ENCODE measurements around the gene UBE2E3.
"Not testable (repeated sequence)": the region's sequence is repeated elsewhere in the genome, so short reads cannot be mapped to it uniquely, and the experiment has no call there.

UBE2E3 gene

DNA sequence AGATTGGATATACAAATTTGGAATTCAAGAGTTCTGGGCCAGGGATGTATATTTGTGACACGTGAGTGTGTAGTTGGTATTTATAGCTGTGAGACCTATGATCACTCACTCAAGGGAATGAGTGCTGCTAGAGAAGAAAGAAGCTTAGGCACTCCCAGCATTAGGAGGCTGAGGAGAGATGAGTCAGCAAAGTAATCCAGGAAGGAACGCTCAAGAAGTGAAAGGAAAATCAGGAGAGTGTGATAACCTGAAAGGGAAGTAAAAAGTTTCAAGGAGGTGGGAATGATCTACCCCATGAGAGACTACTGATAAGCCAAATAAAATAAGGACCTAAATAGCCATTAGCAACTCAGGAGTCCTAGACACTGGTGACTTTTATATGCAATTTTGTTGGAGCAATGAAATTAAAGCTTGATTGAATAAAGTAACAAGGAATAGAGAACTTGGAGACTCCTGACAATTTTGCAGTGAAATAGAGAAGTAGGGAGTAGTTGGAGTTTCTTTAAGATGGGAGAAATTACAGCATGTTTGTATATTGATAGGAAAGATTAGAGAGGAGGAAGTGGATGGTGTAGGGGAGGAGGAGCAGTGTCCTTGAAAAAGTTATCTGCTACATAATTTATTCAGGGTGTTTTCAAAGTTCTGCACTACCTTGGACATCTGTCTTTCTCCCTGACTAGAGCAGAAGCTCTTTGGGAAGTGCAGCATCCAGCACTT, 89.9 kb downstream of the UBE2E3 start:
- Histone ChIP-seq H3K36me3 (ENCODE audit: control insufficient read depth in 1 of 2, insufficient read depth in 2 of 2, low read length in 2 of 2) (no peaks in the 10 kb centered on the region), H3K27me3 (ENCODE audit: control insufficient read depth in 1 of 2, insufficient read depth in 2 of 2, low read length in 2 of 2) (no peaks in the 10 kb centered on the region), H3K9ac (ENCODE audit: low read depth in 1 of 2, low read length in 2 of 2) (no peak overlapping the region), H3K27ac (ENCODE audit: low read depth, low read length) (no peak overlapping the region), H3K4me3 (ENCODE audit: low read depth in 1 of 2, low read length in 2 of 2) (no peak overlapping the region), H3K9me3 (ENCODE audit: control insufficient read depth in 1 of 2, low read length in 2 of 2) (no peaks in the 10 kb centered on the region), H3K4me1 (ENCODE audit: control insufficient read depth in 1 of 2, insufficient read depth in 2 of 2, low read length in 2 of 2) (peaks cover 0 to 20% of the 10 kb centered on the region in 2 donors)

DNA sequence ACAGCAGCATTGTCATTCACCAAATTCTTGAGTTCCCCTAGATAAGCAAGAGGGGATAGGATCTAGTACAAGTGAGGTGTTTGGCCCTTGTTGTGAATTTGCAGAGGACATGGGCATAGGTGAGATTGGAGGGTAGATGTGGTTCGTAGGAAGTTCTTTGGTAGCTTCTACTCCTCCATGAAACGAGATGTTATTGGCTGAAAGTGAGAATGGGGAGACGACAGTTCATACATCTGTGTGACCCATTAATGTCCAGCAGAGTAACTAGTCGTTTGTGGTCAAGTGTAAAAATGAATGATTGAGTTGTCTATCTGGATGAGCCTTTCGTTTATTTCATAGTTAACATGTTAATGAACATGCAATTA, 90.4 kb downstream of the UBE2E3 start:
- Histone ChIP-seq H3K9me3 (ENCODE audit: control insufficient read depth in 1 of 2, low read length in 2 of 2) (no peaks in the 10 kb centered on the region), H3K4me1 (ENCODE audit: control insufficient read depth in 1 of 2, insufficient read depth in 2 of 2, low read length in 2 of 2) (peaks cover 0 to 20% of the 10 kb centered on the region in 2 donors), H3K27ac (ENCODE audit: low read depth, low read length) (no peak overlapping the region), H3K36me3 (ENCODE audit: control insufficient read depth in 1 of 2, insufficient read depth in 2 of 2, low read length in 2 of 2) (no peaks in the 10 kb centered on the region), H3K27me3 (ENCODE audit: control insufficient read depth in 1 of 2, insufficient read depth in 2 of 2, low read length in 2 of 2) (no peaks in the 10 kb centered on the region), H3K9ac (ENCODE audit: low read depth in 1 of 2, low read length in 2 of 2) (no peak overlapping the region), H3K4me3 (ENCODE audit: low read depth in 1 of 2, low read length in 2 of 2) (no peak overlapping the region)

DNA sequence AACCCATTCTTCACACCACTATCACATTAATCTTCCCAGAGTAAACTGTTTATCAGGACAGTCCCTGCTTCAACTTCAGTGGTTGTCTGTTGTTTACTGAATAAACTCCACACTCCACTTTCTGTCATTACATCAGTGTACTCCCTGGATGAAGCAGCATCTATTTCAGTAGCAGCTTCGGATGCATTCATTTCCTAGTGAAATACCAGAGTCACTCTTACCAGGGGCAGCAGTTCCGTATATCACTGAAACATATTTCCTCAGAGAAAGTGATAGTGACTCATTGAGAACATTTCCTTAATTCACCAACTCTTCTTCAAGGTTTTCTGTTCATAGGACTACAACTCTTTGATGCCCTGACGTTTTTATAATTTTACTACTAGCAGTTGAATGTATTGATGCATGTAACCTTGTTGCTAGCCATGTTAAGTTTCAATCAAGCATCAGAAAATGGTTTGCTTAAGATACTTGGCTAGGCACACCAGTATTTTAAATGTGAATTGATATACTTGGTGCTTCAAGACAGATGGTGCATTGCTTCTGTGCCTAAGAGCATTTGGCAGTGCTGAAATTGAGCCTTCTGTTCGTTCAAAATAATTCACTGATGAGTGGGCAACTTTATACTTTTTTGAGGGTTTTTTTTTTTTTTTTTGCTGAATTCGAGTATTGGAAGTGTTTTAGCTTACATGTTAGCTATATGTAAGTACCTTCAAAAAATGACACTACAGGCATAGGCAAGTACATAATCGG, 92.3 kb downstream of the UBE2E3 start:
- no peak overlapping the region for H3K27ac ChIP-seq (ENCODE audit: low read depth, low read length)
- no peaks in the 10 kb centered on the region for H3K36me3 ChIP-seq (ENCODE audit: control insufficient read depth in 1 of 2, insufficient read depth in 2 of 2, low read length in 2 of 2)
- H3K9ac ChIP-seq (ENCODE audit: low read depth in 1 of 2, low read length in 2 of 2) = no peak overlapping the region
- no peaks in the 10 kb centered on the region for H3K9me3 ChIP-seq (ENCODE audit: control insufficient read depth in 1 of 2, low read length in 2 of 2)
- H3K4me3 ChIP-seq (ENCODE audit: low read depth in 1 of 2, low read length in 2 of 2) = no peak overlapping the region
- H3K4me1 ChIP-seq (ENCODE audit: control insufficient read depth in 1 of 2, insufficient read depth in 2 of 2, low read length in 2 of 2) = peaks cover 0 to 20% of the 10 kb centered on the region in 2 donors
- no peaks in the 10 kb centered on the region for H3K27me3 ChIP-seq (ENCODE audit: control insufficient read depth in 1 of 2, insufficient read depth in 2 of 2, low read length in 2 of 2)

DNA sequence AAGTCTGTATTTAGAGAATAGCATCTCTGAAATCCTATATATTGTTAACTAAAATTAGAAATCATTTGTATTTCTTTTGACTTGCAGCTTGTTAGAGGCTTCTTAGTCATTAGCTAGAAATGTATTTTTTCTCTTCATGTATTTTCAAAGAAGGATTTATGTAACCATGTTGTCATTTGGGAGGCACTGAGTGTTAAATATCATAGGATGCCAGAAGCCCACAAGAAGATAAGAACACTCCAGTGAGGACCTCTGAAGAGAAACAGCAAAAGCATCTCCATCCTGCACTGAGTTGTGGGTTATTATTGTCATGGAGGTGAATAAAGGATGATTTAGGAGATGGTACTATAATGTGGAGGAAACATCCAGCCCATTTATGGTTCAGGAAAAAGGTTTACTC, 93.5 kb downstream of the UBE2E3 start:
- Histone ChIP-seq H3K27me3 (ENCODE audit: control insufficient read depth in 1 of 2, insufficient read depth in 2 of 2, low read length in 2 of 2) (no peaks in the 10 kb centered on the region), H3K36me3 (ENCODE audit: control insufficient read depth in 1 of 2, insufficient read depth in 2 of 2, low read length in 2 of 2) (no peaks in the 10 kb centered on the region), H3K4me1 (ENCODE audit: control insufficient read depth in 1 of 2, insufficient read depth in 2 of 2, low read length in 2 of 2) (peaks cover 0 to 20% of the 10 kb centered on the region in 2 donors), H3K9me3 (ENCODE audit: control insufficient read depth in 1 of 2, low read length in 2 of 2) (no peaks in the 10 kb centered on the region), H3K9ac (ENCODE audit: low read depth in 1 of 2, low read length in 2 of 2) (no peak overlapping the region), H3K4me3 (ENCODE audit: low read depth in 1 of 2, low read length in 2 of 2) (no peak overlapping the region), H3K27ac (ENCODE audit: low read depth, low read length) (no peak overlapping the region)

DNA sequence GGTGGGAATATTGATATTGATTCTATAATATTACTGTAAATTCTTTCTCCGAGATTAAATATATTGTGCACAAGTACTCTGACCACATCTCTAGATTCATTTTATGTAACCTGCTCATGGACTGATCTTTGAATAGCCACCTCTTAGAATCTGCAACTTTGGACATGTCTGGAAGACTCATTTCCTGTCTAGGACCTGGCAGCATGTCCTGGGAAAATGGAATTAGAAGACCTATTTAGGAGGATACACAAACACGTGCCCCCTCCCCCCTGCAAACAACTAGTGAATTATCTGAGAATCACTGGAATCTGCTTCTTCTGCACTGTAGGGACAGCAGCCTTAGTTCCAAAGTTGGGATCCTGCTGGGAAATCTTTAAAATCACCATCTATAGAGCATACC, 94.1 kb downstream of the UBE2E3 start:
- peaks cover 0 to 18% of the 10 kb centered on the region in 2 donors for H3K4me1 ChIP-seq (ENCODE audit: control insufficient read depth in 1 of 2, insufficient read depth in 2 of 2, low read length in 2 of 2)
- H3K9me3 ChIP-seq (ENCODE audit: control insufficient read depth in 1 of 2, low read length in 2 of 2) = no peaks in the 10 kb centered on the region
- H3K27ac ChIP-seq (ENCODE audit: low read depth, low read length) = no peak overlapping the region
- H3K27me3 ChIP-seq (ENCODE audit: control insufficient read depth in 1 of 2, insufficient read depth in 2 of 2, low read length in 2 of 2) = no peaks in the 10 kb centered on the region
- no peak overlapping the region for H3K4me3 ChIP-seq (ENCODE audit: low read depth in 1 of 2, low read length in 2 of 2)
- H3K9ac ChIP-seq (ENCODE audit: low read depth in 1 of 2, low read length in 2 of 2) = no peak overlapping the region
- no peaks in the 10 kb centered on the region for H3K36me3 ChIP-seq (ENCODE audit: control insufficient read depth in 1 of 2, insufficient read depth in 2 of 2, low read length in 2 of 2)

DNA sequence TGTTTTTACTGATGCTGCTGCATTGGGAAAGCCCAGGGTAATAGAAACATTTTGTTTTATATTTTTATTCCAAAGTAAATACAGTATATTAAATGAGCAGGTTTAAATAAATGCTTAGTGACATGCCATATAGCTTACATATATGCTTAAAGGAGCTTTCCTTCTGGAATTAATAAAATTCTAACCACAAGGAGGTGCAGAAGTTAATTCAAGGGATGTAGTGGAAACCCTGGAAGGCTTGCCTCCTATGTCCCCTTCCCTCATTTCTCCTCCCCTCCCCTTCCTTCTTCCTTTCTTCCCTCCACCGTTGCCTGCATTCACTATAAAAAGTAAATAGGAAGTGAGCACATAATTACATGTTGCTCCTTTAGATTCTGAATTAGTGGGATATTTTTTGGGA, 96.3 kb downstream of the UBE2E3 start:
- H3K9ac ChIP-seq (ENCODE audit: low read depth in 1 of 2, low read length in 2 of 2) = no peak overlapping the region
- no peak overlapping the region for H3K27ac ChIP-seq (ENCODE audit: low read depth, low read length)
- H3K4me1 ChIP-seq (ENCODE audit: control insufficient read depth in 1 of 2, insufficient read depth in 2 of 2, low read length in 2 of 2) = peaks cover 0 to 4% of the 10 kb centered on the region in 2 donors
- H3K9me3 ChIP-seq (ENCODE audit: control insufficient read depth in 1 of 2, low read length in 2 of 2) = no peaks in the 10 kb centered on the region
- no peaks in the 10 kb centered on the region for H3K27me3 ChIP-seq (ENCODE audit: control insufficient read depth in 1 of 2, insufficient read depth in 2 of 2, low read length in 2 of 2)
- H3K36me3 ChIP-seq (ENCODE audit: control insufficient read depth in 1 of 2, insufficient read depth in 2 of 2, low read length in 2 of 2) = no peaks in the 10 kb centered on the region
- H3K4me3 ChIP-seq (ENCODE audit: low read depth in 1 of 2, low read length in 2 of 2) = no peak overlapping the region

DNA sequence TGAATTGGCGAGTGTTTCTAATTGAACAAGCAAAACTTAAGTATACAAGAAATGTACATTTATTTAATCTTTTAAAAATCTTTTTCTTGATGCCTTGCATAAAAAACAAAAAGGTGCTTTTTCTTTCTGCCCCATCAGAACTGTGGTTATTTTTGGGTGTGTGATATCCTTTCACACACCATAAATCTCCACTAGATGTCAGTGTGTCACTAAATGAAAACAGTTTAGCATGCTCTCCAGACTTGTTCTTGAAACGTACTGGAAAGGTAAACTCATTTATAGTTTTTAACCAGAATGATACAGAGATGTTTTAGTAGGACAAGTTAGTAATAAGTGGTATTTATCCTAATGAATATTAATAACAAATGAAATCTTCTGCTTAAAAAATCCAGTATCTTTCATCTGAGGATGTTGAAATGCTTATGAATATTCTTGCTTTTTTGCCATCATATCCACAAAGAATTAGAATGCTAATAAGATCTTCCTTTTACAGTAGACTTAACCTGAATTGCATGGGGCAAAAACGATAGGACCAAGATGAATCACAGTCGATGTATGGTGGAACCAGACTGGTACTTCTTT, 96.8 kb downstream of the UBE2E3 start:
- H3K9ac ChIP-seq (ENCODE audit: low read depth in 1 of 2, low read length in 2 of 2) = no peak overlapping the region
- H3K4me3 ChIP-seq (ENCODE audit: low read depth in 1 of 2, low read length in 2 of 2) = no peak overlapping the region
- no peaks in the 10 kb centered on the region for H3K36me3 ChIP-seq (ENCODE audit: control insufficient read depth in 1 of 2, insufficient read depth in 2 of 2, low read length in 2 of 2)
- peaks cover 0 to 4% of the 10 kb centered on the region in 2 donors for H3K4me1 ChIP-seq (ENCODE audit: control insufficient read depth in 1 of 2, insufficient read depth in 2 of 2, low read length in 2 of 2)
- no peaks in the 10 kb centered on the region for H3K27me3 ChIP-seq (ENCODE audit: control insufficient read depth in 1 of 2, insufficient read depth in 2 of 2, low read length in 2 of 2)
- no peak overlapping the region for H3K27ac ChIP-seq (ENCODE audit: low read depth, low read length)
- H3K9me3 ChIP-seq (ENCODE audit: control insufficient read depth in 1 of 2, low read length in 2 of 2) = no peaks in the 10 kb centered on the region

DNA sequence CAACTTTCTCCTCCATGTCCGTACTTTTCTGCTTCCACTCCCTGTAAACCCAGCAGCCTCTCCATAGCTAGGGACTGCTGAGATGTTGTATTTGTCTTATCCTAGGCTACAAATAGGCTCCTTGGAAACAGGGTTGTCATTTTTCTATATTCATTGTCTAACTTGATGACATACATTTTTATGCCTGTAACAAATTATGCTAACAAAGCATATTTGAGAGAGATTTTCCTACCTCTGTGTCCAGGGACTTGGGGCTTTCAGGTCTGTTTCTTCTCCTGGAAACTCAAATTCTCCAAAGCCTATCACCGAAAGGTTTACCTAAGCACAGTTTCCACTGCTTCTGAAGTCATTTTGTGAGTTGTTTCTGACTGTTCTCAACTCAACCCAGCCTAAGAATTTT, 102.7 kb downstream of the UBE2E3 start:
- no peak overlapping the region for H3K4me3 ChIP-seq (ENCODE audit: low read depth in 1 of 2, low read length in 2 of 2)
- H3K27ac ChIP-seq (ENCODE audit: low read depth, low read length) = no peak overlapping the region
- H3K27me3 ChIP-seq (ENCODE audit: control insufficient read depth in 1 of 2, insufficient read depth in 2 of 2, low read length in 2 of 2) = no peaks in the 10 kb centered on the region
- H3K36me3 ChIP-seq (ENCODE audit: control insufficient read depth in 1 of 2, insufficient read depth in 2 of 2, low read length in 2 of 2) = no peaks in the 10 kb centered on the region
- H3K9ac ChIP-seq (ENCODE audit: low read depth in 1 of 2, low read length in 2 of 2) = no peak overlapping the region
- no peaks in the 10 kb centered on the region for H3K4me1 ChIP-seq (ENCODE audit: control insufficient read depth in 1 of 2, insufficient read depth in 2 of 2, low read length in 2 of 2)
- H3K9me3 ChIP-seq (ENCODE audit: control insufficient read depth in 1 of 2, low read length in 2 of 2) = no peaks in the 10 kb centered on the region

DNA sequence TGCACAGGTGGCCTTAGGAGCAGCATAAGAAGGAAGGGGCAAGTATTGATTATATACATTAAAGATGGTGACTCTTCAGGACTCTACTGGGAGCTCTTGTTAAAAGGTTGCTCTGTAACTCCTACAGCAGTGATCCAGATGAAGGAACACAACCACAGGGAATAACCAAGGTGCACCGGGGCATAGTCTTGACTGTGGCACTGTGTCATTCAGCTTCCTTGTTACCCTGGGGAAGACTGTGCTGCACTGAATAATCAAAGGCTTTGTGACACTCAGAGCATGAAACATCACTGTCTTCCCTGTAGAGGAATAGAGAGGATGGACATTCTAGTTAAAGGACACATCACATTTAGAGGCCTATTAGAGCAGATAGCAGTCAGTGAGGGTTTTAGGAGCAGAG, 105.3 kb downstream of the UBE2E3 start:
- H3K9ac ChIP-seq (ENCODE audit: low read depth in 1 of 2, low read length in 2 of 2) = no peak overlapping the region
- H3K27ac ChIP-seq (ENCODE audit: low read depth, low read length) = no peak overlapping the region
- H3K27me3 ChIP-seq (ENCODE audit: control insufficient read depth in 1 of 2, insufficient read depth in 2 of 2, low read length in 2 of 2) = no peaks in the 10 kb centered on the region
- H3K4me1 ChIP-seq (ENCODE audit: control insufficient read depth in 1 of 2, insufficient read depth in 2 of 2, low read length in 2 of 2) = no peaks in the 10 kb centered on the region
- no peaks in the 10 kb centered on the region for H3K36me3 ChIP-seq (ENCODE audit: control insufficient read depth in 1 of 2, insufficient read depth in 2 of 2, low read length in 2 of 2)
- no peak overlapping the region for H3K4me3 ChIP-seq (ENCODE audit: low read depth in 1 of 2, low read length in 2 of 2)
- no peaks in the 10 kb centered on the region for H3K9me3 ChIP-seq (ENCODE audit: control insufficient read depth in 1 of 2, low read length in 2 of 2)

DNA sequence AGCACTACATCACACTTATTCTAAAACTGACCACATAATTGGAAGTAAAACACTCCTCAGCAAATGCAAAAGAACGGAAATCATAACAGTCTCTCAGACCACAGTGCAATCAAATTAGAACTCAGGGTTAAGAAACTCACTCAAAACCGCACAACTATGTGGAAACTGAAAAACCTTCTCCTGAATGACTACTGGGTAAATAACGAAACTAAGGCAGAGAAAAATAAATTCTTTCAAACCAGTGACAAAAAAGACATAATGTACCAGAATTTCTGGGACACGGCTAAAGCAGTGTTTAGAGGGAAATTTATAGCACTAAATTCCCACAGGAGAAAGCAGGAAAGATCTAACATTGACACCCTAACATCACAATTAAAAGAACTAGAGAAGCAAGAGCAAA, 111.5 kb downstream of the UBE2E3 start:
- H3K27me3 ChIP-seq (ENCODE audit: control insufficient read depth in 1 of 2, insufficient read depth in 2 of 2, low read length in 2 of 2); H3K27ac ChIP-seq (ENCODE audit: low read depth, low read length); H3K4me3 ChIP-seq (ENCODE audit: low read depth in 1 of 2, low read length in 2 of 2); H3K36me3 ChIP-seq (ENCODE audit: control insufficient read depth in 1 of 2, insufficient read depth in 2 of 2, low read length in 2 of 2); H3K9ac ChIP-seq (ENCODE audit: low read depth in 1 of 2, low read length in 2 of 2); H3K9me3 ChIP-seq (ENCODE audit: control insufficient read depth in 1 of 2, low read length in 2 of 2); H3K4me1 ChIP-seq (ENCODE audit: control insufficient read depth in 1 of 2, insufficient read depth in 2 of 2, low read length in 2 of 2): not testable (repeated sequence)
